DOHH2 (cell line): Measurements from ENCODE around the gene CAMK2D.

ENCODE experiments used
- H3F3A ChIP-seq: fragments of 200-600 bp; sonication (generic), shearing (Covaris generic); 2 replicates; pipeline ENCODE4 v1.6.0; 2016; ENCODE audit warnings: antibody characterized with exemption, mild to moderate bottlenecking; ENCODE audit not compliant: control insufficient read depth, insufficient read depth
- H3K27ac ChIP-seq: fragments of 200-600 bp; sonication (generic); 2 replicates; pipeline ENCODE4 v1.5.1; 2014; ENCODE audit warnings: low read depth, mild to moderate bottlenecking, low read length, moderate library complexity
- H3K27me3 ChIP-seq: fragments of 200-600 bp; sonication (generic); 2 replicates; pipeline ENCODE4 v1.6.1; 2014; ENCODE audit warnings: mild to moderate bottlenecking, low read length, mixed read lengths; ENCODE audit not compliant: control insufficient read depth
- H3K36me3 ChIP-seq: fragments of 200-600 bp; sonication (generic); 2 replicates; pipeline ENCODE4 v1.6.1; 2014; ENCODE audit warnings: mild to moderate bottlenecking, low read length, moderate library complexity, mixed read lengths; ENCODE audit not compliant: control insufficient read depth
- H3K4me1 ChIP-seq: fragments of 200-600 bp; sonication (generic); 2 replicates; pipeline ENCODE4 v1.6.1; 2014; ENCODE audit warnings: mild to moderate bottlenecking, low read length, mixed read lengths; ENCODE audit not compliant: control insufficient read depth
- H3K4me2 ChIP-seq: fragments of 200-600 bp; sonication (generic); 2 replicates; pipeline ENCODE4 v1.6.0; 2014; ENCODE audit warnings: mild to moderate bottlenecking, low read length, moderate library complexity
- H3K4me3 ChIP-seq: fragments of 200-600 bp; sonication (generic); 2 replicates; pipeline ENCODE4 v1.5.1; 2014; ENCODE audit warnings: mild to moderate bottlenecking, low read length, mixed read lengths
- H3K79me2 ChIP-seq: fragments of 200-600 bp; sonication (generic); 2 replicates; pipeline ENCODE4 v1.6.1; 2014; ENCODE audit warnings: mild to moderate bottlenecking, low read length, mixed read lengths; ENCODE audit not compliant: control insufficient read depth
- H3K9me2 ChIP-seq: fragments of 200-600 bp; sonication (generic); replicated peaks from 2 replicates; pipeline ENCODE4 v1.6.1; 2014; ENCODE audit warnings: mild to moderate bottlenecking, low read length, mixed read lengths; ENCODE audit not compliant: control insufficient read depth
- H3K9me3 ChIP-seq: fragments of 200-600 bp; sonication (generic); 2 replicates; pipeline ENCODE4 v1.6.1; 2014; ENCODE audit warnings: antibody characterized with exemption, low read length, mixed read lengths; ENCODE audit not compliant: control insufficient read depth, insufficient read depth
- H4K20me1 ChIP-seq: fragments of 200-600 bp; sonication (generic); 2 replicates; pipeline ENCODE4 v1.6.0; 2014; ENCODE audit warnings: low read depth, mild to moderate bottlenecking, antibody characterized with exemption, low read length, moderate library complexity; ENCODE audit not compliant: control insufficient read depth, insufficient read depth
- CTCF ChIP-seq: fragments of 200-600 bp; sonication (generic); IDR thresholded peaks from one replicate; pipeline ENCODE4 v1.5.1; 2014; ENCODE audit warnings: antibody characterized with exemption, mild to moderate bottlenecking, low read depth, low read length; ENCODE audit not compliant: poor library complexity, severe bottlenecking
- EZH2phosphoT487 ChIP-seq: fragments of 200-600 bp; sonication (generic); IDR thresholded peaks from 2 replicates; pipeline ENCODE4 v1.6.1; 2017; ENCODE audit warnings: borderline replicate concordance, mild to moderate bottlenecking, antibody characterized with exemption, low read length, moderate library complexity, mixed read lengths

CAMK2D gene

DNA sequence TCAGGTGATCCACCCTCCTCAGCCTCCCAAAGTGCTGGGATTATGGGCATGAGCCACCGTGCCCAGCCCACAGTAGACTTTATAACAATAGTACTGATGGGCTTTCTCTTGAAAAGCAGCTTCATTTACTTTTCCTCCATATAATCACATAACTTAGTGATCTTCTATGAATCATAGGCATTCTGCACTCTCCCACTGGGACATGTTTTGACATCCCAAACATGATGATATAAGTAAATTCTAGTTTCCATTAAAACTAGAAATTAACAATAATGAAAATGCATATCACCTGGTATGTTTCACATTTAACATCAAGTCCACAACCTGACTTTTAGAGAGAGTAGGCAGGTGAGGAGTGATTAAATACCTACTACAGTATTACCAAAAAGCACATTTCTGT, 96.5 kb downstream of the CAMK2D start:
- no peaks in the 10 kb centered on the region for H3K9me2 ChIP-seq
- no peak for TF ChIP-seq CTCF
- TF ChIP-seq EZH2phosphoT487: no peak
- no peaks in the 10 kb centered on the region; the same call in none of the 2 replicates for H3F3A ChIP-seq
- H3K27me3 ChIP-seq: no peaks in the 10 kb centered on the region
- H3K79me2 ChIP-seq: peaks cover 72% of the 10 kb centered on the region
- no peak overlapping the region for H3K4me3 ChIP-seq
- H3K9me3 ChIP-seq: no peaks in the 10 kb centered on the region
- H3K36me3 ChIP-seq: peaks cover 61% of the 10 kb centered on the region
- no peaks in the 10 kb centered on the region for H4K20me1 ChIP-seq
- H3K4me1 ChIP-seq: no peaks in the 10 kb centered on the region
- H3K4me2 ChIP-seq: no peak overlapping the region
- no peak overlapping the region for H3K27ac ChIP-seq

DNA sequence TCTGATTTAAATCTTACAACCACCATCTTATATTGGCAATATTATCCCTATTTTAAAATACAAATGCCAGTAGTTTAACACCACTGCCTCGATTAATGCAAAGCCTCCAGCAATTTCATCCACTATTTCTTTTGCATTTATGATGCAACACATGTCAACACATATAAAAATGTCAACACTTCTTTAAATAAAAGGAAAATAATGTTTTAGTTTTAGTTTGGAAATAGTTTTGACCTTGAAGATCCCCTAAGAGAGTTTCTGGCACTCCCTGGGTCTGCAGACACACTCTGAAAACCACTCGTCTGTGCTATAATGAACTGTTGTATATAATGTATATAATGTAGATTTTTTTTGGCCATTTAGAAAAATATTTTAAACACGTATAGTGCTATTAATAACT, 99.0 kb downstream of the CAMK2D start:
- peaks cover 70% of the 10 kb centered on the region for H3K36me3 ChIP-seq
- H3K4me1 ChIP-seq: peaks cover 4% of the 10 kb centered on the region; the same call in 1 of the 2 replicates
- no peaks in the 10 kb centered on the region for H3K9me2 ChIP-seq
- TF ChIP-seq CTCF: no peak
- TF ChIP-seq EZH2phosphoT487: no peak
- H3F3A ChIP-seq: no peaks in the 10 kb centered on the region; the same call in none of the 2 replicates
- no peaks in the 10 kb centered on the region for H3K27me3 ChIP-seq
- no peak overlapping the region for H3K27ac ChIP-seq
- no peaks in the 10 kb centered on the region for H4K20me1 ChIP-seq
- no peak overlapping the region for H3K4me2 ChIP-seq
- no peak overlapping the region for H3K4me3 ChIP-seq
- no peaks in the 10 kb centered on the region for H3K9me3 ChIP-seq
- peaks cover 81% of the 10 kb centered on the region for H3K79me2 ChIP-seq

- TF ChIP-seq EZH2phosphoT487 (no peak), CTCF (no peak)
- Histone ChIP-seq H3K27me3 (no peaks in the 10 kb centered on the region), H3K4me3 (no peak overlapping the region), H3K9me3 (no peaks in the 10 kb centered on the region), H3K27ac (no peak overlapping the region), H3K79me2 (peaks cover 80% of the 10 kb centered on the region), H3K4me1 (peaks cover 4% of the 10 kb centered on the region; the same call in 1 of the 2 replicates), H3K4me2 (no peak overlapping the region), H4K20me1 (no peaks in the 10 kb centered on the region), H3K9me2 (no peaks in the 10 kb centered on the region), H3F3A (no peaks in the 10 kb centered on the region; the same call in none of the 2 replicates), H3K36me3 (peaks cover 76% of the 10 kb centered on the region)
Measured at GRCh38 chr4:113659127-113659526, 102.4 kb downstream of the CAMK2D start.
